Tracheal epithelial cell (primary cell): ENCODE measurements around the gene BFSP2. TPM values are rescaled to one million over a fixed set of nuclear protein-coding genes. Genes with fewer than 3 reads are reported as not detected.

Experiments used
- total RNA-seq: library from RNA; depleted of rRNA; stranded (reverse); fragments of >200 nt; gene quantifications from 2 replicates; pipeline ENCODE4 v1.2.1, GENCODE V29; 2014

Gene BFSP2, protein sequence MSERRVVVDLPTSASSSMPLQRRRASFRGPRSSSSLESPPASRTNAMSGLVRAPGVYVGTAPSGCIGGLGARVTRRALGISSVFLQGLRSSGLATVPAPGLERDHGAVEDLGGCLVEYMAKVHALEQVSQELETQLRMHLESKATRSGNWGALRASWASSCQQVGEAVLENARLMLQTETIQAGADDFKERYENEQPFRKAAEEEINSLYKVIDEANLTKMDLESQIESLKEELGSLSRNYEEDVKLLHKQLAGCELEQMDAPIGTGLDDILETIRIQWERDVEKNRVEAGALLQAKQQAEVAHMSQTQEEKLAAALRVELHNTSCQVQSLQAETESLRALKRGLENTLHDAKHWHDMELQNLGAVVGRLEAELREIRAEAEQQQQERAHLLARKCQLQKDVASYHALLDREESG
- total RNA-seq = not detected in 2 replicates

DNA sequence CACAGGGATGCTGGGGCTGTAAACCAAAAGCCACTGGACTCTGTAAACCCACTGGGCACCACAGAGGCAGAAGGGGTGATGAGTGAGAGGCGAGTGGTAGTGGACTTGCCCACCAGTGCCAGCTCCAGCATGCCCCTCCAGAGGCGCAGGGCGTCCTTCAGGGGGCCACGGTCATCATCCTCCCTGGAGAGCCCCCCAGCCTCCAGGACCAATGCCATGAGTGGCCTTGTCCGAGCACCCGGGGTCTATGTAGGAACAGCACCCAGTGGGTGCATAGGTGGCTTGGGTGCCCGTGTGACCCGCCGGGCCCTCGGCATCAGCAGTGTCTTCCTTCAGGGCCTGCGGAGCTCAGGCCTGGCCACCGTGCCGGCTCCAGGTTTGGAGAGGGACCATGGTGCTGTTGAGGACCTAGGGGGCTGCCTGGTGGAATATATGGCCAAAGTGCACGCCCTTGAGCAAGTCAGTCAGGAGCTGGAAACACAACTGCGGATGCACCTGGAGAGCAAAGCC is at the start of gene BFSP2:
BFSP2 (plus strand) TSS at position 51 of the 510 bp plus-strand sequence; CDS start at position 79, 28 bp downstream.

Other genes starting within 250 kb of the BFSP2 start
- 189 and 238 TPM in 2 replicates for gene CDV3, start 173.6 kb downstream of the BFSP2 start, total RNA-seq